ENCODE measurements around the gene BRMS1. TPM values are rescaled to one million over a fixed set of nuclear protein-coding genes. Genes with fewer than 3 reads are reported as not detected.

The BRMS1 gene
- polyA plus RNA-seq, 3 donors from 2014 or later = 69.3 to 79.8 (median 76.3) TPM

DNA sequence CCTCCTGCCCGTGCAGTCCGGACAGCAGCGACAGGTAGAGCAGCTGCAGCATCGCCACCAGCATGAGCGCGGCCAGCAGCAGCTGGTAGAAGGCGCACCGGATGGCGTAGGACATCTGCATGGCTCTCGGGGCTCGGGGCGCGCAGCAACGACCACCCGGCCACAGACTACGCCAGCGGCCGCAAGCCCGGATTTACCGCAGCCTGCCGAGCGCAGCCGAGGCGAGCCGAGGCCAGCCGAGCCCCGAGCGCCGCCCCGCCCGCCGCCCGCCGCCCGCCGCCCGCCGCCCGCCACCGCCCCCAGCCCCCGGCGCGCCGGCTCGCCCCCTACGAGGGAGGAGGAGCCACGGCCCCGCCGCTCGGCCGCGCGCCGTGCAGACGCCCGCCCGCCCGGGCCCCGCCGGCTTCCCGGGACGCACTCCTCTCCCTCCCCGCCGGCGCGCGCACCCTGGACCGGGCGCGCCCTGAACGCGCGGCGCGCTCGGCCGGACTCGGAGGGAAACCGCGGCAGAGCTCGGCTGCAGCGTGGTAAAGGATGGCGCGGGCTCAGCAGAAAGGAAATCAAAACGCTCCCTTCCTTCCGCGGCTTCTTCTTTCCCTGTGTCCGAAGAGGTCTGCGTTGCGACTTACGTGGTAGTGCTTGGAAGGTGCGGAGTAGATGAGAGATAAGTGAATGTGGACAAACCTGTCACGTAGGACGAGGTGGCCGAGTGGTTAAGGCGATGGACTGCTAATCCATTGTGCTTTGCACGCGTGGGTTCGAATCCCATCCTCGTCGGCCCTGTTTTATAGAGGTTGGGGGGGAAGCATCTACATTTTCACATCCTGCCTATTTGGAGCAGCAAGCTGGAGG is 2.7 kb upstream of the BRMS1 start, which contains the start of gene B4GAT1:
B4GAT1 (minus strand) TSS at position 205 of the 852 bp plus-strand sequence; CDS start at position 121, 84 bp downstream.
- Mint-ChIP-seq H3K9me3 (peaks cover 0 to 2% (median 0%) of the 10 kb centered on the region in 6 donors), H3K36me3 (peaks cover 4 to 5% (median 5%) of the 10 kb centered on the region in 3 donors), H3K4me3 (peak within 1 kb of the TSS; percentile 92 to 98 (median 96)), H3K27ac (peak within 1 kb of the TSS; percentile 85 to 98 (median 92)), H3K4me1 (peaks cover 37 to 40% of the 10 kb centered on the region in 2 donors), H3K27me3 (ENCODE audit: low read depth in 3 of 3) (peaks cover 12 to 24% (median 16%) of the 10 kb centered on the region in 3 donors)
- DNase-seq = peak; percentile 80 to 84 (median 82)

DNA sequence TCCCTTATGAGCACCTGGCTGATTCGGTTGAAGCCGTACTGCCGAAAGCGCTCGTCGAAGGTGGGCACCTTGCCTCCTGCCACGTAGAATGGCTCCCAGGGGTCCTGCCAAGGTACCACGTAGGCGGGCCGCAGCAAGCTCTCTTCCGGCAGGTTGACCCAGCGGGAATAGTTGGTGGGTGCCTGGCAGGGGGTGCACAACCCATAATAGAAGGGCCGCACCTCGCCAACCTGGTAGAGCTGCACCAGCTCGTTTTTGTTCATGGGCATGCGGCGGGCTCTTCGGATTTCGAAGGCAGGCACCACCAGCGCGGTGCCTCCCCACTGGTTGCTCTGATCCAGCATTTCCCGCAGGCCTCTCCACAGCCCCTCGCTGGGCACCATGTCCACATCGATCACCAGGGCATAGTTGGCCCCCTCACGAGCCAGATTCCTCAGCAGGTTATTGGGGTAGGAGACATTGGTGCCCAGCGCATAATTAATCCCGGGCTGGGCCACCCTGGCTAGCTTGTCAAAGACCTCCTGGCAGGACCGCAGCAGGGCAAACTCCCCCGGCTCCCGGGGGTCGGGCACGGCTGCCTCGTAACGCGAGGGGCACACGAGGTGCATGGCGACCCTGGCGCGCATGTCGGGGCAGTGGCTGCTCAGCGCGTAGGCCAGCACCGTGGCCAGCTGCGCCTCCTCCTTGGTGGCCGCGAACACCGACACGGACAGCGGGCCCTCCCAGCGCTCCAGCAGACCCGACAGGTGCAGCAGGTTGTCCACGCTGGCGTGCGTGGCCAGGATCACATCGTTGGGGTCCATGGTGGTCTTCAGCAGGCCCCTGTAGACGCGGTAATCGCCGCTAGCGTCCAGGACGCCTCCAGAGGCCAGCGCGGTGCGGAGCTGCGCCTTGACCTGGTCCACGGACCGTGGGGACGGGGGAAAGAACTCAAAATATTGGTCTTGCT is 1.8 kb upstream of the BRMS1 start:
- Mint-ChIP-seq H3K4me1 (peaks cover 37 to 41% of the 10 kb centered on the region in 2 donors), H3K9me3 (peaks cover 0 to 2% (median 0%) of the 10 kb centered on the region in 6 donors), H3K27me3 (ENCODE audit: low read depth in 3 of 3) (peaks cover 14 to 24% (median 16%) of the 10 kb centered on the region in 3 donors), H3K27ac (peak overlapping the region in 4 of 6 donors; percentile 34 to 97 (median 94)), H3K36me3 (peaks cover 10 to 11% (median 11%) of the 10 kb centered on the region in 3 donors), H3K4me3 (peak overlapping the region; percentile 69 to 98 (median 96))
- no peak for DNase-seq

DNA sequence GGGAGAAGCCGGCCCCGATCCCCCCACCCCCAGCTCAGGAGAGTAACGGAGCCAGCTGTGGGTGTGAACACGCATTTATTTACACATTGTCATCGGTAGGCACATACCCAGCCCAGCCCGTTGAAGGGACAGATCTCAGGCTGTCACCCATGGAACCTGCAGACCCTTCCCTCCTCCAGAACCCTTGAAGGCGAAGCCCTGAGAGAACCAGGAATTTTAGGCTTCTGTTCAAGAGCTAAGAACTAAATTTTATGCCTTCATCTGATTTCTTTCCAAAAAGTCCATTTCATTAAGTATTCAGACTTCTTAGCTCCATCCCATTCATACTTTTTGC is 379 bp upstream of the BRMS1 start:
- Mint-ChIP-seq H3K4me1 (peaks cover 41% of the 10 kb centered on the region in 2 donors), H3K4me3 (peak overlapping the region; percentile 95 to 98 (median 96))
- no peak for DNase-seq

DNA sequence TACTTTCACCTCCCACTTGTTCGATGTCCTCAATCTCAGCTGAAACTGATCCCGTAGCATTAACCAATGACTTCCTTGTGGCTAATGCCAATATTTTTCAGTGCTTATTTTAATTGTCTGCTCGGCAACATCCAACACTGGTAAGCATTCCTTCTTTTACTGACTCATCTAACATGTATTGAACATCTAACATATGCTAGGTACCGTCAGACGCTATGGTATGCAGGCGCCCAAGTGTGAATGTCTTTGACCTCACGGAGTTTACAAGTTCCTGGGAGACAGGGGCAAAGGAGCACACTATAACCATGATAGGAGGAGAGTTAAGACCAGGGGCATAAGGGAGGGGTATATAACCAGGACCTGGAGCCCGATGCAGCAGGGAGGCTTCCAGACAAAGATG is 1.7 kb downstream of the BRMS1 start:
- Mint-ChIP-seq H3K36me3 (peaks cover 19 to 37% (median 25%) of the 10 kb centered on the region in 3 donors), H3K27ac (peak overlapping the region in 3 of 6 donors; percentile 66 to 91 (median 68)), H3K9me3 (peaks cover 0 to 2% (median 0%) of the 10 kb centered on the region in 6 donors), H3K4me3 (peak overlapping the region; percentile 95 to 98 (median 96)), H3K4me1 (peaks cover 38 to 39% of the 10 kb centered on the region in 2 donors), H3K27me3 (ENCODE audit: low read depth in 3 of 3) (peaks cover 14 to 25% (median 18%) of the 10 kb centered on the region in 3 donors)
- no peak for DNase-seq

More for the DNA sequence above, 379 bp upstream of the BRMS1 start:
- Mint-ChIP-seq H3K36me3 (peaks cover 14 to 23% (median 17%) of the 10 kb centered on the region in 3 donors), H3K27ac (peak overlapping the region; percentile 91 to 97 (median 96)), H3K9me3 (peaks cover 0 to 2% (median 0%) of the 10 kb centered on the region in 6 donors), H3K27me3 (ENCODE audit: low read depth in 3 of 3) (peaks cover 17 to 28% (median 19%) of the 10 kb centered on the region in 3 donors)

DNA sequence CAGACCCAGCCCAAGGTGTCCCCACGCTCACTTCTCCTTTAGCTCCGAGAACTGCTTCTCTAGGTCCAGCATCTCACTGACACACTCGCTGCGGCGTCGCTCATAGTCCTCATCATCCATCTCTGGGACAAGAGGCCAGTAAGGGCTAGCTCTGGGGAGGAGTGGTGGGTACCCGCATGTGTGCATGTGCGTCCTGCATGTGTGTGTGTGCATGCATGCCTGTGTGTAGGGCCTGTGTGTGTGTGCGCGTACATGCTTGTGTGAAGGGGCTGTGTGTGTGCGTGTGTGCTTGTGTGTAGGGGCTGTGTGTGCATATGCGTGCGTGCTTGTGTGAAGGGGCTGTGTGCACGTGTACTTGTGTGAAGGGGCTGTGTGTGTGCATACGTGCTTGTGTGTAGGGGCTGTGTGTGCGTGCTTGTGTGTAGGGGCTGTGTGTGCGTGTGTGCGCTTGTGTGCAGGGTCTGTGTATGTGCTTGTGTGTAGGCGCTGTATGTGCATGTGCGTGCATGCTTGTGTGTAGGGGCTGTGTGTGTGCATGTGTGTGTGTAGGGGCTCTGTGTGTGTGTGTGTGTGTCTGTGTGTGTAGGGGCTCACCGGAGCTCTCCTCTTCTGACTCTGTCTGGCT is 3.3 kb downstream of the BRMS1 start:
- Mint-ChIP-seq H3K27me3 (ENCODE audit: low read depth in 3 of 3) (peaks cover 13 to 22% (median 15%) of the 10 kb centered on the region in 3 donors), H3K27ac (peak overlapping the region in 1 of 6 donors; percentile 58), H3K36me3 (peaks cover 19 to 47% (median 35%) of the 10 kb centered on the region in 3 donors), H3K9me3 (no peaks in the 10 kb centered on the region), H3K4me1 (peaks cover 42 to 43% of the 10 kb centered on the region in 2 donors), H3K4me3 (peak overlapping the region in 1 of 5 donors; percentile 6)
- no peak for DNase-seq

DNA sequence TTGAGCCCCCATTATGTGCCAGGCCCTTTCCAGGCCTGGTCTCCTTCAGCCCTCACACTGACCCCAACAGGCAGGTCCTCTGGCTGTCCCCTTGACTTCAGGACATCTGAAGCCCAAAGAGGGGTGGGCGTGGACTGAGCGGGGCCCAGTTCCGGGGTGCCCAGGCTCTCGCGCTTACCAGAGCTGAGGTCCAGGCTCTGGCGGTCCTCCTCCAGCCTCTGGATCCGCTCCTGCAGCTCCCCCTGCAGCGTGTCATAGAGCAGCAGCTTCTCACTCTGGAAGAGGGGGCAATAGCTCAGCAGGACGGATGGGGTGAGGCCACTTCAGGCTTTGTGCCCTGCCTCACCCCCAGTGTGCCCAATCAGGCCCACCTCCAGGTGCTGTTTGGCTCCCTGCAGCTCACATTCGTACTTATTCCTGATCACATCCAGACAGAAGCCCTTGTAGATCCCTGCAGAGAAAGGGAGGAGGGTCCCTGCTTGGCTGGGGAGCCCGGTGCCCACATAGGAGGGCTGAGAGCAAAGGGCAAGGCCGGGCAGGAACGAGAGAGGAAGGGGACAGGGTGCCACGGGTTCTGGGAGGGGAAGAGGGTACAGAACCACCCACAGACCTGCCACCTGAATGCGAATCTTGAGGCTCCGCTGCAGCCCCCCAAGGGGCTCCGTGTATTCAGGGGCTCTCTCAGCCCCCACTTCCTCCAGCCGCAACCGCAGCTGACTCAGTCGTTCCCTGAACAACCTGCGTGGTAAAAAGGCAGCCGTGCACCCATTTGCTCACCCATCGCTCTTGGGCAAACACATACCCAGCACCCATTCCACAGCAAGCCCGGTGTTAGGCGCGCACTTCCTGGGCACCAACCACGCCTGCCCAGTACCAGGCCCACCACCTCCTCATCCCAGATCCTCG is 4.1 kb downstream of the BRMS1 start:
- H3K9me3 Mint-ChIP-seq = no peaks in the 10 kb centered on the region
- DNase-seq = no peak
- H3K27ac Mint-ChIP-seq = no peak overlapping the region
- H3K27me3 Mint-ChIP-seq (ENCODE audit: low read depth in 3 of 3) = peaks cover 15 to 26% (median 20%) of the 10 kb centered on the region in 3 donors
- H3K4me1 Mint-ChIP-seq = peaks cover 47 to 48% of the 10 kb centered on the region in 2 donors
- H3K36me3 Mint-ChIP-seq = peaks cover 19 to 48% (median 36%) of the 10 kb centered on the region in 3 donors
- H3K4me3 Mint-ChIP-seq = no peak overlapping the region

DNA sequence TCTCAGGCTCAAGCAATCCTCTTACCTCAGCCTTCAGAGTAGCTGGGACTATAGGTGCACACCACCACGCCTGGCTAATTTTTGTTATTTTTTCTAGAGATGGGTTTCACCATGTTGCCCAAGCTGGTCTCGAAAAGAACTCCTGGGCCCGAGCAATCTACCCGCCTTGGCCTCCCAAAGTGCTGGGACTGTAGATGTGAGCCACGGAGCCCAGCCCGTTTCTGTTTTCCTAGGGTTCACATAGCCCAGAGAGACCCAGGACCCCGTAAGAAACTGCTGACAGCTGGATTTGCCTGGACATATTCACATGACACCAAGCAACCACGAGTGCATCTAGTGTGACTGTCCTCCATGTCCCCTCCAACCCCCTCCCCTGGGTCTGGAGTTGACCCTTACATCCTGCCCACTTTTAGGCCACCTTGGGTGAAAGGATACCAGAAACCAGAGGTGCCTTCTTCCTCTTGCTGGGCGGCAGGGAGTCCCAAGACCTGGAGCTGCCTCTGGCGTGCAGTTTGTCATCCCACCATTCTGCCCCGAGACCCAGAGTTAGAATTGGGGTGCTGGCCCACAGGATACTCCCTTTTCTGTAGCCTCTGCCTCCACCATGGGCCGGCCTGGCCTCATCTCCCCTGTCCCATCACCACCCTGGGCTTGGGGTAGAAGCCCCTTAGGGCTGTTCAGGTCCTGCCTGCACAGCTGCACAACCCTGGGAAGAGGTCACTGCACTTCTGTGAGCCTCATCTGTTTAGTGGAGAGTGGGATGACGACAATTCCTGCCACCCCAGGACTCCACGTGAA is 5.0 kb downstream of the BRMS1 start:
- Mint-ChIP-seq H3K27ac (no peak overlapping the region), H3K4me1 (peaks cover 38 to 42% of the 10 kb centered on the region in 2 donors), H3K9me3 (no peaks in the 10 kb centered on the region), H3K27me3 (ENCODE audit: low read depth in 3 of 3) (peaks cover 11 to 22% (median 15%) of the 10 kb centered on the region in 3 donors), H3K36me3 (peaks cover 19 to 48% (median 36%) of the 10 kb centered on the region in 3 donors), H3K4me3 (no peak overlapping the region)
- no peak for DNase-seq

DNA sequence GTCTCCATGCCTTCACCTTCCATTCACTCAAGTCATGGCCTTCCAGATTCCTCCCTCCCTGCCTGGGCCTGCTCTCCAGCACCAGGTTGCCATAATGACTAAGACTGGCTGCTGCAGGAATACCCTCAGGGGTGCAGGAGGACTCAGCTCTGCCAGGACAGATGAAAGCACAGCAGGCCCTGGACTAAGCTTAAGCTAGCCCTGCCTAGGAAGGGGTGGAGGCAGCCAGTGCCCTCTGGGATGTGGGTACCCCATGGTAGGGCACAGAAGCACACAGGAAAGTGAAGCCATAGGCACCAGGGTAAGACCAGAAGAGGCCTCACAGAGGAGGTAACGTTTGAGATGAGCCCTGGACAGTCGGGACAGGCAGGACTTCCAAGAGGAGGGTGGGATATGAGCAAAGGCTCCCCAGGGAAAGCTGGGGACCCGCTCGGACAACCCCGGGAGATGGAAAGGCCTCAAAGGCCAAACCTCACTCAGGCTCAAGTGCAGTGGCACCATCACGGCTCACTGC is 5.7 kb downstream of the BRMS1 start:
- Mint-ChIP-seq H3K4me3 (no peak overlapping the region), H3K27me3 (ENCODE audit: low read depth in 3 of 3) (peaks cover 11 to 17% (median 13%) of the 10 kb centered on the region in 3 donors), H3K36me3 (peaks cover 19 to 48% (median 36%) of the 10 kb centered on the region in 3 donors), H3K27ac (peak overlapping the region in 2 of 6 donors; percentile 33 to 43), H3K9me3 (no peaks in the 10 kb centered on the region), H3K4me1 (peaks cover 32 to 35% of the 10 kb centered on the region in 2 donors)
- DNase-seq = no peak

DNA sequence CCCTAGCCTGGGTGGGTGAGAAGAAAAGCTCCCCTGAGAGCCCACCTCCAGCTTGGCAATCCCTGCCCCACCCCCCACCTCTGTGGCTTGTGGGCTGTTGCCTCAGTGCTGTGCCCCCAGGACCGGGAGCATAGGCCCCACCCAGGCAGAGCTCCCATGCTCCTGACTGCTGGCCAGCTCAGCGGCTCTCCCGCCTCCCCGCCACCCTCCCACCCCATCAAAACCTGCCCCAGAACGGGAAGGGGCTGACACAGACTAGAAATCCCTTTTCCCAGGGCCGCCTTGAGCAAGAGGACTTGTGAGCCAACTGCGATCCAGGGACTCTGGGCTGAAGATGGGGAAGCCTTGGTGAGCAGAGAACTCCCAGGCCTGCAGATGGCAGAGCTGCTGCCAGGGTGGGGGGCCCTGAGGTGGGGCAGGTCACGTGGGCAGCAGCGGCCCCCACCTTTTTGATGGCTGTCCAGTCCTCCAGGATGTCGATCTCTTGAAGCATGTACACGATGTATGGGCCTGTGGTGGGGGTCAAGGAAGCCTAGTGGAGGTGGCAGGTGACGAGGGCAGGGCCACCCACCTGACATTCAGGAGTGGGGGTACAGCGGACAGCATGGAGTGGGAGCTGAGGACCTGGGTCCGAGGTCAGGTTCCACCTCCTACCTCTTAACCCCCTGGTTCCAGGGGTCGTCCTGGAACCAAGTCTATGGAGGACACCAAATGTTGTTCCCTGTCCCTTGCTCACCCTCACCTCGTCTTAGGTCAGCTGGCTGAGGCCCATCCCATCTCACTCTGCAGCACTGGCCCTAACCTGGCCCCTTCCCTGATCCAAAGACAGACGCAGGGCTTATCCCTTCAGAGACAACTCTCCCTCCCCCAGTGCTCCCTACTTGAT is 6.4 kb downstream of the BRMS1 start:
- no peak for DNase-seq
- H3K4me3 Mint-ChIP-seq = no peak overlapping the region
- H3K27ac Mint-ChIP-seq = peak overlapping the region in 2 of 6 donors; percentile 33 to 43
- peaks cover 25 to 28% of the 10 kb centered on the region in 2 donors for H3K4me1 Mint-ChIP-seq
- H3K9me3 Mint-ChIP-seq = no peaks in the 10 kb centered on the region
- peaks cover 19 to 48% (median 36%) of the 10 kb centered on the region in 3 donors for H3K36me3 Mint-ChIP-seq
- H3K27me3 Mint-ChIP-seq (ENCODE audit: low read depth in 3 of 3) = peaks cover 11 to 16% (median 13%) of the 10 kb centered on the region in 3 donors

DNA sequence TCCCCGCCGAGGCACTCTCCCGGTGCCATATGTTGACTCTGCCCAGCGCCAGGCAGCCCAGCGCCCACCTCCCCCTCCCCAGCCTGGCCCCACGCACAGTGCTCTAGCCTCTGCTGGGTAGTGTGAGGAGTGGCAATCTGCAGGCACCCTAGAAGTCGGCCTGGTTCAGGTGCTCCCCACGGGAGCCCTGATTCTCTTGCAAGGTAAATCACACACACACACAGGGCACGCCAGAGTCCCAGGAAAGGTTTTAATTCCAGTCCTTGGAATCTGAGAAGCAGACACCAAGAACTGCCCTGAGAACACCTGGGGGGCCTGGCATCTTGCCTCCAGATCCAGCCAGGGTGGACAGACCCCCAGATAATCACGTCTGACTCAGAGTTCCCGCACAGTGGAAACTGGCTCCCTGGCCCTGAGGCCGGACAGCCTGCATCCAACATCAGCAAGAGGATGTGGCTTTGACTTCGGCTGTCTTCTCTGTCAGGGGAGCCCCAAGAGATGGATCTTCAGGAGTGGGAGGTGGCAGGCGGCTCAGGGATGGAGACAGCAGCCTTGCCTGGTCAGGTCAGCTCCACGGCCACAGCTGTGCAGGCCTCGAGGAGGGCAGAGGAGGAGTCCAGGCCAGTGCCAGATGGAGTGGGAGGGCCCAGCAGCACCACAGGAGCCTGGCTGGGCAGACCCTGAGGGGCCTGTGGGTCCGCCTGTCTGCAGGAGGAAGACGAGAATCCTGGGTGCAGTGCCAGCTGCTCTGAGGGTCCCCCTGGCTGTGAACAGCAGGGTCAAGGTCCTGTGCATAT is 7.6 kb downstream of the BRMS1 start:
- peaks cover 15 to 23% of the 10 kb centered on the region in 2 donors for H3K4me1 Mint-ChIP-seq

More for the DNA sequence above, 7.6 kb downstream of the BRMS1 start:
- no peaks in the 10 kb centered on the region for H3K9me3 Mint-ChIP-seq
- H3K27ac Mint-ChIP-seq = peak overlapping the region in 5 of 6 donors; percentile 60 to 83 (median 69)
- DNase-seq = no peak
- peaks cover 11 to 20% (median 13%) of the 10 kb centered on the region in 3 donors for H3K27me3 Mint-ChIP-seq (ENCODE audit: low read depth in 3 of 3)
- H3K4me3 Mint-ChIP-seq = peak overlapping the region in 4 of 5 donors; percentile 76 to 78 (median 78)
- peaks cover 14 to 41% (median 29%) of the 10 kb centered on the region in 3 donors for H3K36me3 Mint-ChIP-seq

All from immature natural killer cell (primary cell).